Measurements from ENCODE around the gene INPP5A.
"Not testable (repeated sequence)": the region's sequence is repeated elsewhere in the genome, so short reads cannot be mapped to it uniquely, and the experiment has no call there.

INPP5A gene

DNA sequence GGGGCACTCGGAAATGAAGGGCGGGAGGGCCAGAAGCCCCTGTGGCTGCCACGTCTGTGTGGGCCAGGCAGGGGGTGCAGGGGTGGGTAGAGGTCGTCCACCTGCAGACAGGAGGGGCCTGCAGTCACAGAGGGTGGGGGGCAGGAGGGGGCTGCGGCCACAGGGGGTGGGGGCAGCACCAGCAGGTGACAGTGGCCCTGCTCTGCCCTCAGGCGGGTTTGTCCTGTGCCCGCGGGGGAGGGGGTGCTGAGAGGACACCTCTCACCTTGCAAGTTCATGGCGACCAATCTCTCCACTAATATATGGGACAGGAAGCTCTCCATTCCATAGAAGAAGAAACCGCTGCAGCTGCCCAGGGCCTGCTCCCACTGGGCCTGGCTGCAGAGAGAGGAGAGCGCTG lies 274.9 kb downstream of the INPP5A start:
- Mint-ChIP-seq H3K9me3 (no peaks in the 10 kb centered on the region), H3K27ac (no peak overlapping the region), H3K4me3 (no peak overlapping the region), H3K27me3 (ENCODE audit: low read depth) (no peaks in the 10 kb centered on the region), H3K4me1 (ENCODE audit: low read depth) (no peaks in the 10 kb centered on the region), H3K36me3 (ENCODE audit: low read depth) (no peaks in the 10 kb centered on the region)
- no peak for DNase-seq (ENCODE audit: low spot score)

- Mint-ChIP-seq H3K4me3 (no peak overlapping the region), H3K36me3 (ENCODE audit: low read depth) (no peaks in the 10 kb centered on the region), H3K27me3 (ENCODE audit: low read depth) (no peaks in the 10 kb centered on the region), H3K27ac (no peak overlapping the region), H3K4me1 (ENCODE audit: low read depth) (no peaks in the 10 kb centered on the region), H3K9me3 (no peaks in the 10 kb centered on the region)
- DNase-seq (ENCODE audit: low spot score) = no peak
Measured at GRCh38 chr10:132813001-132813401, 275.4 kb downstream of the INPP5A start.

DNA sequence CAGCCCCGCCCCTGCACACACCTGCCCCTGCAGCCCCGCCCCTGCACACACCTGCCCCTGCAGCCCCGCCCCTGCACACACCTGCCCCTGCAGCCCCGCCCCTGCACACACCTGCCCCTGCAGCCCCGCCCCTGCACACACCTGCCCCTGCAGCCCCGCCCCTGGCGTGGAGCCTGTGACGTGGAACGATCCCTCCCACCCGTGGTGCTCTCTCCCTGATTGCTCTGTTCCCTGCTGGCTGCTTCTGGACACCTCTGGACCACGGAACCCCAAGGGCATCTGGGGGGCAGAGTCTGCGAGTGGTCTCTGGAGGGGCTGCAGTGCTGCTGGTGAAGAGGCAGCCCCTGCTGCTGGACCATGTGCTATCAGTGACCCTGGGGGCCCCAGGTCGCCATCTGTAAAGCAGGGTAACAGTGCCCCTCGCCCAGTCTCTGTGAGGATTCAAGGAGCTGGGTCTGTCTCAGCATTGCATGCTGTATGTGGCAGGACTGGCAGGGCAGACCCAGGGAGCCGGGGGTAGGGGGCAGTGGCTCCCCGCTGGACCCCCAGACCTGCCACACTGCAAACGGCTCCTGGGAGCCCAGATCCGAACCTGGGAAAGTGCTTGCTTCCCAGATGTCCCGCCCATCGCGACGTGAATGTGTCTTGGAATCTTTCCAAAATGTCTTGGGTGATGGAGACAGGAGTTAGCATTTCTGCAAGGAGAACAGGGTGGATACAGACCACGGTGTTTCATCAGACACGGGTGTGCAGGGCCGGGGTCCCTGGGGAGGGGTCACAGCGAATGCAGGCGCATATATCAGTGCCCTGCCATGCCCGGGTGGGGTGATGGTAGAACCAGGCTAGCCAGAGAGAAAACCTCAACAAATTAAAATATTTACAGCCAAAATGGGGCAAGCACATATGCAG lies 276.2 kb downstream of the INPP5A start:
- no peaks in the 10 kb centered on the region for H3K9me3 Mint-ChIP-seq
- no peaks in the 10 kb centered on the region for H3K4me1 Mint-ChIP-seq (ENCODE audit: low read depth)
- H3K4me3 Mint-ChIP-seq = no peak overlapping the region
- no peaks in the 10 kb centered on the region for H3K36me3 Mint-ChIP-seq (ENCODE audit: low read depth)
- H3K27me3 Mint-ChIP-seq (ENCODE audit: low read depth) = no peaks in the 10 kb centered on the region
- DNase-seq (ENCODE audit: low spot score) = no peak
- H3K27ac Mint-ChIP-seq = no peak overlapping the region

DNA sequence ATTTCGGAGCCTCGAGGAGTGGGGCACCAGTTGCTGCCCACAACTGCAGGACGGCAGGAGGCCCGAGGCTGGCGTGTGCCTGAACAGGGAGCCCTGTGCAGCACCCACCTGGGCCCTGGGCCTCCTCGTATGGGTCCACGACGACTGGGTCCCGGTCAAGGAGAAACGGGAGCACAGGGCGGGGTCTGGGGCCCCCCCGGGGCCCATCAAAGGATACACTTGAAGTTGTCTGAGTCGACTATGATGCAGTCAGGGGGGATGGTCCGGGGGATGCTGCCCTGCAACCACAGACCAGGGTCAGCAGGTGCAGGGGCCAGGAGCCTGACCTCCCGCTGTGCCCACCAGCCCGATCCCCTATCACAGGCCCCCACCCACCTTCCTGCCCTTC lies 276.9 kb downstream of the INPP5A start:
- no peaks in the 10 kb centered on the region for H3K27me3 Mint-ChIP-seq (ENCODE audit: low read depth)
- no peaks in the 10 kb centered on the region for H3K4me1 Mint-ChIP-seq (ENCODE audit: low read depth)
- H3K27ac Mint-ChIP-seq = no peak overlapping the region
- no peak overlapping the region for H3K4me3 Mint-ChIP-seq
- no peaks in the 10 kb centered on the region for H3K9me3 Mint-ChIP-seq
- H3K36me3 Mint-ChIP-seq (ENCODE audit: low read depth) = no peaks in the 10 kb centered on the region
- no peak for DNase-seq (ENCODE audit: low spot score)

GRCh38 chr10:132815168-132815857 lies 277.7 kb downstream of the INPP5A start:
- Mint-ChIP-seq H3K36me3 (ENCODE audit: low read depth) (no peaks in the 10 kb centered on the region), H3K27me3 (ENCODE audit: low read depth) (no peaks in the 10 kb centered on the region), H3K9me3 (no peaks in the 10 kb centered on the region), H3K4me3 (no peak overlapping the region), H3K27ac (no peak overlapping the region), H3K4me1 (ENCODE audit: low read depth) (no peaks in the 10 kb centered on the region)
- DNase-seq (ENCODE audit: low spot score) = no peak

DNA sequence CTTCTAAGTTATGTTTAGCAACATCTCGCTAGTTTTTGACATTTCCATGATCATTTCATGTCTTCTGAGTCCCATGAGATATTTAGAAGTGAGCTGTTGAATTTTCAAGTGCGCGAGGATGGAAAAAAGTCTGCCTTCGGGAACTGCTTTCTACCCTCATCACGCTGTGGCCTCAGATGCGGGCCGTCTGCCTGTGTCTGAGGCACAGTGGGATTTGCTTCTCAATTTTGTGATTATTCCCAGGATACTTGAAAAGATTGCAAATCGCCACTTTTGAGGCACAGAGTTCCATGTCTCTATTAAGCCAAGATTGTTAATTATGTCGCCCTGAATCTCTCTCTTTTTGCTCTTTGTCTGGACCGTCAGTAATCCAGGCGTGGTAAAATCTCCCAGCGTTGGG lies 279.1 kb downstream of the INPP5A start:
- DNase-seq (ENCODE audit: low spot score) = no peak
- H3K4me1 Mint-ChIP-seq (ENCODE audit: low read depth) = no peaks in the 10 kb centered on the region
- H3K27ac Mint-ChIP-seq = no peak overlapping the region
- no peaks in the 10 kb centered on the region for H3K36me3 Mint-ChIP-seq (ENCODE audit: low read depth)
- H3K9me3 Mint-ChIP-seq = no peaks in the 10 kb centered on the region
- no peak overlapping the region for H3K4me3 Mint-ChIP-seq
- H3K27me3 Mint-ChIP-seq (ENCODE audit: low read depth) = no peaks in the 10 kb centered on the region

DNA sequence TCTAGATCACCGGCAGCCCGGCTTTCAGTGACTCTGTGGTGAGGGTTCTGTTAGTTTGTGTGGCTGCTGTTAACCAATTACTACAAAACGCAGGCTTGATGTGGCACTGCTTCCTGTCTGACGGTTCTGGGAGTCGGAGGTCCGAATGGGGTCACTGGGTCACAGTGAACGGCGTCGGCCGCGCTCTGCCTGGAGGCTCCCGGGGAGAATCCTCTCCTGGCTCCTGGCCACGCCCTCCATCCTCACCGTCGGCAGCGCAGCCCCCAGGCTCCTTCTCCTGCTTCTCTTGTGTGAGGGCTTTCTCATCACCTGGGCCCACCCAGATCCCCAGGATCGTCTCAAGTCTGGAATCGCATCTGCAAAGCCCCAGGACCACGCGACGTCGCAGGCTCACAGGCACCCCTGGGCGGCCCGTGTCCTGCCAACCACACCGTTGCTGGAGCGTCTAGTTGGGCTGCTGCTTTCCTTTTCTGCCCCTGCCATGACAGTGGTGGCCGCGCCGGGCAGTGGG lies 280.2 kb downstream of the INPP5A start:
- DNase-seq (ENCODE audit: low spot score) = no peak
- Mint-ChIP-seq H3K27me3 (ENCODE audit: low read depth) (no peaks in the 10 kb centered on the region), H3K9me3 (no peaks in the 10 kb centered on the region), H3K27ac (no peak overlapping the region), H3K4me3 (no peak overlapping the region), H3K36me3 (ENCODE audit: low read depth) (no peaks in the 10 kb centered on the region), H3K4me1 (ENCODE audit: low read depth) (no peaks in the 10 kb centered on the region)

DNA sequence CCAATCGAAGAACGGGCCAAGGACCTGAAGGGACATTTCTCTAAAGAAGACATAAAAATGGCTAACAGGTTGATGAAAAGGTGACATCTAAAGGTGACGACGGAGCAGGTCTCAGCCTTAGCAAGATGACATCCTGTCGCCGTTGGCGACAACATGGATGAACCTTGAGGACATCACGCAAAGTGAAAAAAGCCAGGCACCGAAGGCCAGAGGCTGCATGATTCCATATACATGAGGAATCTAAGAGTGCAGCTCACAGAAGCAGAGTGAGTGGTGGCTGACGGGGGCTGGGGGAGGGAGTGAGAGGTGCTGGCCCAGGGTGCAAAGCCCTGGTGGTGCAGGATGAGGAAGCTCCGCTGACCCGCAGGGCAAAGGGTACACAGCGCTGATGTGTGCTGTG lies 282.5 kb downstream of the INPP5A start:
- Mint-ChIP-seq H3K36me3 (ENCODE audit: low read depth) (no peaks in the 10 kb centered on the region), H3K27ac (no peak overlapping the region), H3K4me3 (no peak overlapping the region), H3K27me3 (ENCODE audit: low read depth) (no peaks in the 10 kb centered on the region), H3K4me1 (ENCODE audit: low read depth) (no peaks in the 10 kb centered on the region), H3K9me3 (no peaks in the 10 kb centered on the region)
- DNase-seq (ENCODE audit: low spot score) = no peak

GRCh38 chr10:132825783-132826523 lies 288.4 kb downstream of the INPP5A start:
- not testable (repeated sequence) for DNase-seq (ENCODE audit: low spot score); H3K27ac Mint-ChIP-seq; H3K4me3 Mint-ChIP-seq; H3K36me3 Mint-ChIP-seq (ENCODE audit: low read depth); H3K4me1 Mint-ChIP-seq (ENCODE audit: low read depth); H3K9me3 Mint-ChIP-seq; H3K27me3 Mint-ChIP-seq (ENCODE audit: low read depth)

DNA sequence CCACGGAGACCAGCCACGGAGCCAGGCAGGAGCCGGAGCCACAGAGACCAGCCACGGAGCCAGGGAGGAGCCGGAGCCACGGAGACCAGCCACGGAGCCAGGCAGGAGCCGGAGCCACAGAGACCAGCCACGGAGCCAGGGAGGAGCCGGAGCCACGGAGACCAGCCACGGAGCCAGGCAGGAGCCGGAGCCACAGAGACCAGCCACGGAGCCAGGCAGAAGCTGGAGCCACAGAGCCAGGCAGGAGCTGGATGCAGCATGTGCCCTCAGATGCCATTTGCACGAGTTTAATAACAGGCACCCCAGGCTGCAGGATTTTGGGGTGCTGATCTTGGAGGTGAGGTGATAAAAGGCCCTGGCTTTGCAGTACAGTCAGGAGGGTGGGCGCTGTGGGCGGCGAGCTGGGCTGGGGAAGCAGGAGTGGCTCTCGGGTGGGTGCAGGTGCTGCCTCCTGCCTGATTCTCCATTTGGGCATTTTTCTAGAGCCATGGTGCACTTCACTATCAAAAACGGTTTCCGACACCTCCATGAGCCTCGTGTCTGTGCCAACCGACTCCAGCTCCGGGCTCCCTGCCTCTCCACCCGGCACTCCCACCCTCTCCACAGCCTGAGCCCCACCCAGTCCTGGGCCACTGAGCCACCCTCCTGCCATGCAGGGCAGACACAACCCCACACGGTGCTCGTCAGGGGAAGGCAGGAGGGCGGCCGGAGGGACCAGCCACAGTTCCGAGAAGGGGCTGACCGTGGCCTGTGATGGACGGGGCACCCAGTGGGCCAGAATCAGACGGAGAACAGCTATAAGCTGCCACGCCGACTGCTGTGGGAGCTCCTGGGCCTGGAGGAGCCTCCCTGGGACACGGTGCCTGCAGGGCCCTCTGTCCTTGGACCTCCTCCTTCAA lies 289.2 kb downstream of the INPP5A start:
- DNase-seq (ENCODE audit: low spot score) = no peak

DNA sequence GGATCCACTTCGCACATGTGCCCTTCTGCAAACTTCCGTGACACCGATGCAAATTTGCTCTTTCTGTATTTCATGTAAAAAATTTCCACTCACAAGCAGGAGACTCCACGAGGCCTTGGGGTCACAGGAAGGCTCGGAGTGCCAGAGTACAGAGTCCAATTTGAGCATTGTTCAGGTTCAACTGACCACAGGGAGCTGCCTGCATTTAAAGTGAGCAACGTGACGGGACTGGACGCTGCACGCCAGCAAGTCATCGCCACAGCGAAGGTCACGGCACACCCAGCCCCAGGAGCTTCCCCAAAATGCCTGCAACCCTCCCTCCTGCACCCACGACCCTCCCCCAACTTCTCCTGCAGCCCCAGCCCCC lies 289.8 kb downstream of the INPP5A start:
- Mint-ChIP-seq H3K27me3 (ENCODE audit: low read depth) (no peaks in the 10 kb centered on the region), H3K9me3 (peaks cover 9% of the 10 kb centered on the region), H3K27ac (no peak overlapping the region), H3K4me3 (no peak overlapping the region), H3K4me1 (ENCODE audit: low read depth) (no peaks in the 10 kb centered on the region), H3K36me3 (ENCODE audit: low read depth) (peaks cover 2% of the 10 kb centered on the region)
- no peak for DNase-seq (ENCODE audit: low spot score)

More for the DNA sequence above, 289.2 kb downstream of the INPP5A start:
- Mint-ChIP-seq H3K36me3 (ENCODE audit: low read depth) (peaks cover 2% of the 10 kb centered on the region), H3K9me3 (peaks cover 9% of the 10 kb centered on the region), H3K4me1 (ENCODE audit: low read depth) (no peaks in the 10 kb centered on the region), H3K27ac (no peak overlapping the region), H3K4me3 (no peak overlapping the region), H3K27me3 (ENCODE audit: low read depth) (no peaks in the 10 kb centered on the region)

- Mint-ChIP-seq H3K27me3 (ENCODE audit: low read depth) (no peaks in the 10 kb centered on the region), H3K9me3 (peaks cover 9% of the 10 kb centered on the region), H3K36me3 (ENCODE audit: low read depth) (peaks cover 2% of the 10 kb centered on the region), H3K27ac (no peak overlapping the region), H3K4me1 (ENCODE audit: low read depth) (no peaks in the 10 kb centered on the region), H3K4me3 (no peak overlapping the region)
- no peak for DNase-seq (ENCODE audit: low spot score)
Measured at GRCh38 chr10:132827861-132828539, 290.4 kb downstream of the INPP5A start.

DNA sequence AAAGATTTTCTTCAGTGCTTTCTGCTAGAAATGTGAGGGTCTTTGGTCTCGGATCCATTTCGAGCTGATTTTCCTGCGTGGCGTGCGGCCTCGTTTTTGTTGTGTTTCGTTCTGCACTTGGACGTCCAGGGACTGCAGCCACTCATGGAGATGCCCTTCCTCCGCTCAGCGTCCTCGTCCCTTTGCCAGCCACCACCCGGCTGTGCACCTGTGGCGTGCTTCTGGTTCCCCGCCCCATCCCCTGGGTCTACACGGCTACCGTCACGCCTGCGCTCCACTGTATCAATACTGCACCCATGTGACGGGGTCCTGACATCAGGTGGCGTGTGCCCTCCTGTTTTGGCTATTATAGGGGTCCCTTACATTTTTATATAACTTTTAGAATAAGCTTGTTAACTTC lies 291.1 kb downstream of the INPP5A start:
- no peak for DNase-seq (ENCODE audit: low spot score)
- H3K9me3 Mint-ChIP-seq = peaks cover 9% of the 10 kb centered on the region
- peaks cover 2% of the 10 kb centered on the region for H3K36me3 Mint-ChIP-seq (ENCODE audit: low read depth)
- H3K4me3 Mint-ChIP-seq = no peak overlapping the region
- H3K27me3 Mint-ChIP-seq (ENCODE audit: low read depth) = no peaks in the 10 kb centered on the region
- H3K4me1 Mint-ChIP-seq (ENCODE audit: low read depth) = no peaks in the 10 kb centered on the region
- H3K27ac Mint-ChIP-seq = no peak overlapping the region
